ENCODE data around the gene SERPINF2. TPM values are rescaled to one million over a fixed set of nuclear protein-coding genes. Genes with fewer than 3 reads are reported as not detected.

The SERPINF2 gene
- total RNA-seq, 1 donor, result 0.43 TPM

- no peak for TF ChIP-seq CTCF (IDR thresholded peaks at IDR 0.05; ENCODE audit: insufficient read depth, low read depth, low read length)
- DNase-seq (ENCODE audit: low read depth), result no peak
- H3K4me3 ChIP-seq (ENCODE audit: low read depth, low read length), result no peak overlapping the region
Observed at GRCh38 chr17:1755252-1755826, 12.7 kb downstream of the SERPINF2 start.

- no peak overlapping the region for H3K4me3 ChIP-seq (ENCODE audit: low read depth, low read length)
- no peak for TF ChIP-seq CTCF (IDR thresholded peaks at IDR 0.05; ENCODE audit: insufficient read depth, low read depth, low read length)
- no peak for DNase-seq (ENCODE audit: low read depth)
Observed at GRCh38 chr17:1755827-1756262, 13.2 kb downstream of the SERPINF2 start.

- DNase-seq (ENCODE audit: low read depth), result no peak
- no peak for TF ChIP-seq CTCF (IDR thresholded peaks at IDR 0.05; ENCODE audit: insufficient read depth, low read depth, low read length)
- H3K4me3 ChIP-seq (ENCODE audit: low read depth, low read length), result no peak overlapping the region
Observed at GRCh38 chr17:1758807-1759206, 16.1 kb downstream of the SERPINF2 start.

GRCh38 chr17:1759529-1759928 lies 16.9 kb downstream of the SERPINF2 start:
- DNase-seq (ENCODE audit: low read depth), result no peak
- no peak for TF ChIP-seq CTCF (IDR thresholded peaks at IDR 0.05; ENCODE audit: insufficient read depth, low read depth, low read length)
- no peak overlapping the region for H3K4me3 ChIP-seq (ENCODE audit: low read depth, low read length)

GRCh38 chr17:1762233-1762900 lies 19.7 kb downstream of the SERPINF2 start:
- peak; percentile 62 for DNase-seq (ENCODE audit: low read depth)
- no peak for TF ChIP-seq CTCF (IDR thresholded peaks at IDR 0.05; ENCODE audit: insufficient read depth, low read depth, low read length)
- H3K4me3 ChIP-seq (ENCODE audit: low read depth, low read length), result peak overlapping the region; percentile 94

- no peak for TF ChIP-seq CTCF (IDR thresholded peaks at IDR 0.05; ENCODE audit: insufficient read depth, low read depth, low read length)
- DNase-seq (ENCODE audit: low read depth), result peak; percentile 90
- peak overlapping the region; percentile 94 for H3K4me3 ChIP-seq (ENCODE audit: low read depth, low read length)
Observed at GRCh38 chr17:1762901-1763898, 20.5 kb downstream of the SERPINF2 start.

Measured in fibroblast of villous mesenchyme (primary cell).